ENCODE results near the gene SEMA5A. TPM values are rescaled to one million over a fixed set of nuclear protein-coding genes. Genes with fewer than 3 reads are reported as not detected.

The SEMA5A gene
- total and polyA plus RNA-seq, 2 of the 8 experiments (the other 6 are each of a cell fraction or from before 2014, with no cell fraction given), result 5.3 to 8.9 TPM

GRCh38 chr5:9284781-9285307, 261.0 kb downstream of the SEMA5A start (continued):
- TF ChIP-seq CHD7 (IDR thresholded peaks at IDR 0.05; ENCODE audit: insufficient replicate concordance, low read length) (no peak), BCL11A (IDR thresholded peaks at IDR 0.05; ENCODE audit: low read depth in 2 of 2, low read length in 2 of 2) (no peak), SUZ12 (IDR thresholded peaks at IDR 0.05; ENCODE audit: low read length) (no peak), TCF12 (IDR thresholded peaks at IDR 0.05; ENCODE audit: low read depth, low read length) (no peak), POLR2A (IDR thresholded peaks at IDR 0.05; ENCODE audit: control extremely low read depth in 1 of 2, low read depth in 2 of 2, low read length in 2 of 2) (no peak), SP1 (IDR thresholded peaks at IDR 0.05; ENCODE audit: low read depth, low read length) (no peak), RAD21 (IDR thresholded peaks at IDR 0.05 in 1 of 2, conservative IDR thresholded peaks at IDR 0.05 in 1 of 2; ENCODE audit: low read depth in 2 of 2, low read length in 2 of 2) (no peak)

Measured in H1 (cell line).